Pancreas (tissue), 10 donors: ENCODE measurements around the gene LRRC10B. TPM values are rescaled to one million over a fixed set of nuclear protein-coding genes. Genes with fewer than 3 reads are reported as not detected.

Experiments
- ATAC-seq, 4 donors: fragments of 200-7000 bp; cut with Tn5 transposase; one replicate each; pipeline versions ENCODE4 v1.8.0 to v1.9.1; 2020; ENCODE audit warnings: mild to moderate bottlenecking in 4 of 4, moderate library complexity in 4 of 4
- DNase-seq, 6 donors: peaks; one replicate each; pipeline ENCODE4 v3.0.0-alpha.2; 2020
- FAIRE-seq: peaks from 2 replicates; lab custom pipeline; 2012; peaks lifted over from hg19 to GRCh38; lab: Jason Lieb, UNC
- H3K27ac ChIP-seq, 4 donors: fragments of 200-600 bp; sonication (generic); 1 replicate in 3 of 4; 2 replicates in 1 of 4; pipeline versions ENCODE4 v1.5.0 to v1.8.0; 2020
- H3K27me3 ChIP-seq, 4 donors: fragments of 200-600 bp; one replicate each; pipeline ENCODE4 v1.8.0; 2021
- H3K36me3 ChIP-seq, 3 donors: fragments of 200-600 bp; sonication (generic) in 1 of 3; one replicate each; pipeline versions ENCODE4 v1.5.0 to v1.8.0; 2020 to 2021
- H3K4me1 ChIP-seq, 3 donors: fragments of 200-600 bp; one replicate each; pipeline ENCODE4 v1.8.0; 2021
- H3K4me3 ChIP-seq, 4 donors: fragments of 200-600 bp; sonication (generic) in 2 of 4; one replicate each; pipeline versions ENCODE4 v1.5.0 to v1.8.0; 2020 to 2021
- H3K9me3 ChIP-seq, 4 donors: fragments of 200-600 bp; one replicate each; pipeline ENCODE4 v1.8.0; 2021
- WGBS, 2 donors: extraction: QIAGEN DNeasy Blood & Tissue Kit; methylation state at CpG; one replicate each; pipeline ENCODE4 v1.1.7; 2013; 5-methylcytosine and 5-hydroxymethylcytosine counted together
- intact Hi-C, 3 donors: fragments of 100-400 bp; cut with DNase I; formaldehyde crosslinking; loops; one replicate each; pipeline versions ENCODE4 v1.11.1 to v1.14.2; 2022
- polyA plus RNA-seq, 2 donors: library from polyadenylated mRNA; stranded (reverse); fragments of 200-250 nt; gene quantifications; one replicate each; pipeline ENCODE4 v1.2.3, GENCODE V29; 2013
- total RNA-seq, 6 donors: library from RNA; stranded (reverse); fragmentation: NEBNext Ultra II Directional in 4 of 6; extraction: Animal tissue kit (Norgen Biotek cat#: 25700) in 4 of 6; gene quantifications; one replicate each; pipeline versions ENCODE4 v1.2.1 to v1.2.4, GENCODE V29; 2021 to 2023
- TF ChIP-seq, protein P1 (sequence below), 4 donors: fragments of 200-600 bp; sonication (generic) in 3 of 4; IDR thresholded peaks; one replicate each; pipeline versions ENCODE4 v1.5.0 to v1.8.0; 2021; ENCODE audit warnings: antibody characterized with exemption in 4 of 4
- donor health status: healthy with polysubstance abuse.
- donor health status: DM: no; HTN: no; CAD: no; lungs with moderate emphysema.
- donor health status: DM: no; HTN: no; CAD: no.
- donor health status: control.
- donor health status: control.
- donor health status: Bipolar disorder and iron deficiency.
- donor health status: DM: yes; HTN: yes; CAD: no.
- donor health status: DM: no; HTN: no; CAD: no.
- donor health status: DM: no; HTN: no; CAD: no.
- donor health status: DM: yes; HTN: yes; CAD: no.

The LRRC10B gene
- total and polyA plus RNA-seq, 8 donors, result 0.28 to 10.2 (median 1.2) TPM

DNA sequence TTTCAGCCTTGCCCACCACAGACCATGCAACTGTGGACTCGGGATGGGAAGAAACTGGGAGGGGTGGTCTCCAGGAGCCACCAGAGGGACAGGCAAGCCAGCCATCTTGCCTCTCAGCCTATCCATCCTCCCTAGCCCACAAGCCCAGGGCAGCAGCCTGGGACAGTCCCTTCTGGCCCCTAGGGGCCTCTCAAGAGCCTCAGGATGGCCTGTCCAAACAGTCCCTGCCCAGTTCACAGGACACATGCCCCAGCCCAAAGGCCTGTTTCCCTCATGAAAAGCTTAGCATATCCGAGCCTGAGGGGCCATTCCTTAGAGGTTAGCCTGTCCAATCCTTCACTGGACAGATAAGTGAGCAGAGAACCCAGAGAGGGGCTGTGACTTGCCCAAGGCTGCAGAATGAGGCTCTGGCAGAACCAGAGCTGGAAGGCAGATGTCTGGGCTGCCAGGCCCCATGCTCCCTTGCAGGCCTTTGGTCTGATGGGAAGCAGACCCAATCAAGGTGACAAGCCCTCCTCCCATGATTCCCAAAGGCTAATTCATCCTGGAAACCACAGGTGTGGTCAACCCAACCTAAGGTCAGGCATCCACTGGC is 28.2 kb downstream of the LRRC10B start:
- no peaks in the 10 kb centered on the region for H3K27me3 ChIP-seq
- FAIRE-seq, result no peak
- no peaks in the 10 kb centered on the region for H3K9me3 ChIP-seq
- no peak for ATAC-seq
- H3K4me3 ChIP-seq, result no peak overlapping the region
- intact Hi-C loops, result no loop called here
- no peaks in the 10 kb centered on the region for H3K4me1 ChIP-seq
- peak in 1 of 6 donors; percentile 16 for DNase-seq
- H3K36me3 ChIP-seq, result no peaks in the 10 kb centered on the region
- WGBS, 2 donors, result 72 to 87% methylated on average over 2 of the region's 2 CpGs
- no peak overlapping the region for H3K27ac ChIP-seq
- TF ChIP-seq, protein P1, sequence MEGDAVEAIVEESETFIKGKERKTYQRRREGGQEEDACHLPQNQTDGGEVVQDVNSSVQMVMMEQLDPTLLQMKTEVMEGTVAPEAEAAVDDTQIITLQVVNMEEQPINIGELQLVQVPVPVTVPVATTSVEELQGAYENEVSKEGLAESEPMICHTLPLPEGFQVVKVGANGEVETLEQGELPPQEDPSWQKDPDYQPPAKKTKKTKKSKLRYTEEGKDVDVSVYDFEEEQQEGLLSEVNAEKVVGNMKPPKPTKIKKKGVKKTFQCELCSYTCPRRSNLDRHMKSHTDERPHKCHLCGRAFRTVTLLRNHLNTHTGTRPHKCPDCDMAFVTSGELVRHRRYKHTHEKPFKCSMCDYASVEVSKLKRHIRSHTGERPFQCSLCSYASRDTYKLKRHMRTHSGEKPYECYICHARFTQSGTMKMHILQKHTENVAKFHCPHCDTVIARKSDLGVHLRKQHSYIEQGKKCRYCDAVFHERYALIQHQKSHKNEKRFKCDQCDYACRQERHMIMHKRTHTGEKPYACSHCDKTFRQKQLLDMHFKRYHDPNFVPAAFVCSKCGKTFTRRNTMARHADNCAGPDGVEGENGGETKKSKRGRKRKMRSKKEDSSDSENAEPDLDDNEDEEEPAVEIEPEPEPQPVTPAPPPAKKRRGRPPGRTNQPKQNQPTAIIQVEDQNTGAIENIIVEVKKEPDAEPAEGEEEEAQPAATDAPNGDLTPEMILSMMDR (IDR thresholded peaks at IDR 0.05), result no peak

DNA sequence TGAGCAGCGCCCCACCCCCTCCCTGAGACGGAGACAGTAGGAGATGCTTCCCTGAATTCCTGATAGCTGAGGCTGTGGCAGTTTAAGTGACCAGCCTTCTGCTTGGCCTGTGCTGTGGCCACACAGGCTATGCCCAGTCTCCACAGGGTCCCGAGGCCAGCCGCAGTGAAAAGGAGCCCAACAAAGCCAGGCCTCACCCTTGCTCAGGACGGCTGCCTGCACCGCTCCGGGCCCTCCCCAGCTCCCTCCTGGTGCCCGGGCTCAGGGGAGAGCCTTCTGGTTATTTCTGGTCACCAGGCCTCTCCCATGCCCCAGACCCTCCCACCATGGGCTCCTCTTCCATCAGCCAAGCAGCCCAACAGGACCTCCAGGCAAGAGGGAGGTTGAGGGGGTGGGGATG is 28.8 kb downstream of the LRRC10B start:
- FAIRE-seq (no peak), DNase-seq (peak in 1 of 6 donors; percentile 37), ATAC-seq (no peak)
- WGBS, 2 donors, result 78 to 92% methylated on average over 8 of the region's 8 CpGs
- Histone ChIP-seq H3K36me3 (no peaks in the 10 kb centered on the region), H3K4me1 (no peaks in the 10 kb centered on the region), H3K27ac (no peak overlapping the region), H3K27me3 (no peaks in the 10 kb centered on the region), H3K4me3 (no peak overlapping the region), H3K9me3 (no peaks in the 10 kb centered on the region)
- TF ChIP-seq, protein P1 (IDR thresholded peaks at IDR 0.05), result no peak
- intact Hi-C loops, result no loop called here

DNA sequence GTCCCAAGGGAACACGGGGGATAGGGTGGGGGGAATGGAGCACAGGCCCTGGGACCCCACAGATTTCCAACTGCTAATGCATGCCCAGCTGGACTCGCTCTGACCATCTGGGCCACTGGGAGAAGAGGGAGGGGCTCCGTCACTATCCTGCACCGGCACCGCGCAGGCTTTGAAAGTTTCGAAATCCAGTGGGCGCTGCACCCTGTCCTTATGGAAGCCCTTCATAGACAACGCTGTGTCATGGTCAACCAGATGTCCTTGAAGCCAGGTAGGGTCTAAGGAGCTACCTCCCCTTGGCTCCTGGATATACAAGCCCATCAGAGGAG is 30.1 kb downstream of the LRRC10B start:
- DNase-seq (no peak), ATAC-seq (no peak), FAIRE-seq (no peak)
- TF ChIP-seq, protein P1 (IDR thresholded peaks at IDR 0.05), result no peak
- Histone ChIP-seq H3K36me3 (no peaks in the 10 kb centered on the region), H3K27me3 (no peaks in the 10 kb centered on the region), H3K9me3 (no peaks in the 10 kb centered on the region), H3K4me1 (no peaks in the 10 kb centered on the region), H3K27ac (no peak overlapping the region), H3K4me3 (no peak overlapping the region)
- intact Hi-C loops, result no loop called here
- WGBS, 2 donors, result 82 to 93% methylated on average over 9 of the region's 9 CpGs

DNA sequence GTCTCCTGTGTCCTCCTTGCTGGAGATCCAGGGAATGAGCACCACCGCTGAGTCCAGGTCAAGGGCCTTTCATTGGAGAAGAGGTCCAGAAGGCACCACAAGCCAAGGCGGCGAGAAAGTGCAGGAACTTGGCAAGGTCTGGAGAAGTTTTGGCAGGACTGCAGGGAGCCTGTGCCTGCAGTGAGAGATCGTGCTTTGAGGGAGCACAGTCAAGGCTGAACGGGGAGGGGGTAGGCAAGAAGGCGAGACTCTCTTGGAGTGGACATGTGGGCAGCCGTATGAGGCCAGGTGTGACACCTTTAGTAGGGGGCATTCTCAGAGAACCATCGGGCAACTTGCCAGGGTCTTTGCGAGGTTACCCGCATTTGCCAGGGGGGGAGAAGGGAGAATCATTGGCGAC is 30.5 kb downstream of the LRRC10B start:
- Histone ChIP-seq H3K4me3 (no peak overlapping the region), H3K4me1 (no peaks in the 10 kb centered on the region), H3K27me3 (no peaks in the 10 kb centered on the region), H3K36me3 (no peaks in the 10 kb centered on the region), H3K27ac (no peak overlapping the region), H3K9me3 (no peaks in the 10 kb centered on the region)
- no peak for FAIRE-seq
- WGBS, 2 donors, result 66 to 72% methylated on average over 11 of the region's 11 CpGs
- TF ChIP-seq, protein P1 (IDR thresholded peaks at IDR 0.05), result no peak
- intact Hi-C loops, result no loop called here
- DNase-seq, result no peak
- ATAC-seq, result no peak

DNA sequence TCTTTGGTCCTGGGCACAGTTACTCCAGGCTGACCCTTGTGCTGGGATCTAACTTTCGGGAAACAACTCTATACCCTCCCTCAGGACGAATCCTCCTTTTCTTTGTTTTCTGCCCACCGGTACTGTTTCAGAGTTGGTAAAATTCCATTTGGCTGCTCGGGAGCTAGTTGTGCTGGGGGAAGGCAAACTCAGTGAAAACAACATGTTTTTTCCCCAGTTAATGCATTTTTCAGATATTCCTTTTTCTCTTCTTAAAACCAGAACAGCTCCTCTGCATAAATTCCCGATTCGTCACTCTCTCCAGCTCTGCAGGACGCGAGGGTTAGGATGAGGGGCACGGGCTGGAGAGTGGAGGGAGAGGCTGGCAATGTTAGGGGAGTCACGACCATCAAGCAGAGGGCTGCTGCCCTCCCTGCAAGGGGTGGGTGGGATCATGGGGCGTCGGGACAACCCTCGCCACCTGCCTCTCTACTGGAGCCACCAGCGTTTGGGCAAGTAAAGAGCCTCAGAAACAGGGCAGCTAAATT is 31.3 kb downstream of the LRRC10B start:
- 63 to 79% methylated on average over 14 of the region's 14 CpGs for WGBS, 2 donors
- DNase-seq (no peak), ATAC-seq (no peak), FAIRE-seq (no peak)
- intact Hi-C loops, result no loop called here
- Histone ChIP-seq H3K9me3 (no peaks in the 10 kb centered on the region), H3K27ac (no peak overlapping the region), H3K36me3 (no peaks in the 10 kb centered on the region), H3K27me3 (no peaks in the 10 kb centered on the region), H3K4me3 (no peak overlapping the region), H3K4me1 (no peaks in the 10 kb centered on the region)
- TF ChIP-seq, protein P1 (IDR thresholded peaks at IDR 0.05), result no peak
